ENCODE results near the gene PLCG1.

GRCh38 chr20:41182296-41183212 is 45.2 kb downstream of the PLCG1 start:
- no peak for TF ChIP-seq CTCF (IDR thresholded peaks at IDR 0.05)
- no peak for TF ChIP-seq POLR2A (IDR thresholded peaks at IDR 0.05)
